Measurements from ENCODE around the gene TRIP12. TPM values are rescaled to one million over a fixed set of nuclear protein-coding genes. Genes with fewer than 3 reads are reported as not detected.
A peak's percentile ranks its signal among the peaks of the same experiment; 100 is the strongest.
"Not testable (repeated sequence)": the region's sequence is repeated elsewhere in the genome, so short reads cannot be mapped to it uniquely, and the experiment has no call there.

TRIP12 gene
- total RNA-seq, result 150 TPM

DNA sequence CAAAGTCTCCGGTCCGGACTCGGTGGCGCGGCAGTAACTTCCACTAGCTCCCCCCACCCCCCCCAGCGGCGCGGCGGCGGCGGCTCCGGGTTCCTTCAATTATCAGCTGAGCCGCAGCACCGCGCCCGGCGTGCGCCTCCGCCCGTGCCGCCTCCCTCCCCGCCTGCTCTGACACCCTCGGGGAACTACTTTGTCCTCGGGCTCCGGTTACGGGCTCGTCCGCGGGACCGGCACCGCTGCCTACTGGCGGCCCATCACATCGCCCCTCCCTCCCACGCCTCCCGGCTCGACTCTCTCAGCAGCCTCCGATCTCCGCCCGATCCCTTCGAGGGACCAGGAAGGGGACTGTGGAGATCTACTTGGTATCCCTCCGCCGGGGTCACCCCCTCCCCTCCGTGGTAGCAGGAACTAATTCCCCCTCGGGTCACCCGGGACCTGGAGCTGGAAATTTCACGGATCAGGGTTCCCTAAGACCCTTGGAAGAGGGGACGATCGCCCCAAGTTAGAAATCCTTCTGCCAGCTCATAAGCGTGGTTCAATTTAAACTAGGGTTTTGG, at the start of gene TRIP12:
Gene TRIP12, minus strand, starts transcription at position 118 of the 557 bp plus-strand sequence. CDS start 41,930 bp downstream, outside the sequence.
- ATAC-seq, result peak; percentile 92

DNA sequence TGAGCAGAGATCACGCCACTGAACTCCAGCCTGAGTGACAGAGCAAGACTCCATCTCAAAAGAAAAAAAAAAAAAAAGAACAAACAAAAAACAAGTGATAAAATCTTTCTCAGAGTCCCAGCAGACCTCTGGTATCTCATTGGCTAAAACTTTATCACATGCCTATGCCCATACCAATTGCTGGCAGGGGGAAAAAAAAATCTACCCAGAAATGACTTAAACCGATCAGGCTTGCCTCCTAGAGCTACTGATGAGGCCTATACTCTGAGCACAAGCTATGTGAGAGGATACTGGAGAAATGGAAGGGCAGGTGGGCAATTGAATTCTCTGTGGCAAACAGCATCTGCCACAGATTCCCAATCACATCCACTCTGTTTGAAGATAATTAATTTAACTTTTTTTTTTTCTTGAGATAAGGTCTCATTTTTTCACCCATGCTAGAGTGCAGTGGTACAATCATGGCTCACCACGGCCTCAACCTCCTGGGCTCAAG, 49.5 kb upstream of the TRIP12 start:
- no peak for ATAC-seq

DNA sequence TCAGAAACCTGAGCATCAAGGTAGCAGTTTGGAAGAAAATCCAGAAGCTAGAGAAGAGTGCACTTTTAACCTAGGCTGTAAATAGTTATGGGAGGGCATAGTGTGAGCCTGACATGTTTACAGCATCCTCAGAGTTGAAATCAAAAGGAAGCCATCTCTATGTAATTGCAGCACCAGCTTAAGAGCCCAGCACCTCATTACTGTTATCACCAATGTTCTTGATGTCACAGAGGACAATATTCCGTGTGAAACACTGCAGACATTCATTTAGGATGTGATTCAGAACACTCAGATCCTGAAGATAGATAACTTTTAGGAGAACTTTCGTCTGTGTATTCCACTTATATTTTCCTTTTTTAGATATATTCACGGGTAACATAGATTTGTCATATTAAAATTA, 48.6 kb upstream of the TRIP12 start:
- ATAC-seq, result no peak

DNA sequence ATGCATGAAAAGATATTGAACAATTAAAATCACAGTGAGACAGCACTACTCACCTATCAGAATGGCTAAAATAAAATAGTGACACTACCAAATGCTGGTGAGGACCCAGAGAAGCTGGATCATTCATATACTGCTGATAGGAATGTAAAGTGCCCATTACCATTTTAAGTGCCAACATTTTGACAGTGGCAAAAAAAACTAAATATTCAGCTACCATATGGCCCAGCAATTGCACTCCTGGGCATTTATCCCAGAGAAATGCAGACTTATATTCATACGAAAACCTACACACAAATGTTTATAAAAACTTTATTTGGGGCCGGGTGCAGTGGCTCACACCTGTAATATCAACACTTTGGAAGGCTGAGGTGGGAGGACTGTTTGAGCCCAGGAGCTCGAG, 48.1 kb upstream of the TRIP12 start:
- ATAC-seq, result no peak

DNA sequence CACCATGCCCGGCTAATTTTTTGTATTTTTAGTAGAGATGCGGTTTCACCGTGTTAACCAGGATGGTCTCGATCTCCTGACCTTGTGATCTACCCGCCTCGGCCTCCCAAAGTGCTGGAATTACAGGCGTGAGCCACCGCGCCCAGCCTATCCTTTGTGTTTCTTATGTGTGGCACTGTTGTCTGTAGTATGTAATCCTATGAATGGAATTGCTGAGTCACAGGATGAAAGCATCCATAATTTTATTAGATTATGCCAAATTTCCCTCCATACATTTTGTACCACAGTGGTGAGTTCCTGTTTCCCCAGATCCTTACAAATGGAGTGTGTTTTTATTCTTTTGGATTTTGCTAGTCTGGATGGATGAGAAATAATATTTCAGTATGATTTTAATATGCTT, 41.8 kb upstream of the TRIP12 start:
- ATAC-seq, result not testable (repeated sequence)

DNA sequence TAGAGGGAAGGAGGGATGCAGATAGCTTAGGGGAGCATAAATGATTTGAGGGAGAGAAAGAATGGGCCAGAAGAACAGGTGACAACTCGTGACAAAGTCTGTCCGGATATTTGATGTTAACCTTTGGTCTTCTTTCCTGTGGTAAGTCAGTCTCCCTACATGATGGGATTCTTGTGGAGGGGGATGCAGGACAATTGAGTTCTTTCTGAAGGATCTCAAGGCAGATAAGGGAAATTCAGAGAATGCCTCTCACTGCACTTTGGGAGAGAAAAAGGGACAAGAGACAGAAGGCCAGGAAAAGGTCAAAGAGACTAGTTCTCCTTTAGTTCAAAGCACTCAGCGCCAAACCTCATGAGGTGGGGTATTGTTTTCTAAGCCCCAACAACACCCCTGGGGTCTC, 34.7 kb upstream of the TRIP12 start:
- no peak for ATAC-seq

DNA sequence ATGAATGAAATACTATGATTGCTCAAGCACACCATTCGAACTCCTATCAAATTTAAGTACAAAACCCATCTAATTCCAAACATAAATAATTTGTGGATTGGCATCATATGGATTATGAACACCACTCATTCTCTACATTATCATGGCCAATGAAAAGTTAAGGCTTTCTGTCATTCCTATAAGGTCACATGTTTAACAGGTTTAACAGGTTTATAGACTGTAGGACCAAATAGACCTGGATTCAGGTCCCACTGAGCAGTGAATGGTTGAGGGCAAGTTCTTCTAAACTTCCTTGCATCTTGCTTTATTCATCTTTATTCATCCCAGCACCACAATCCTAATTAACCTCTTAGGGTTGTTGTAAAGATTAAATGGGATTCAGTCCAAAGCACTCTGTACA, 33.9 kb upstream of the TRIP12 start:
- no peak for ATAC-seq

DNA sequence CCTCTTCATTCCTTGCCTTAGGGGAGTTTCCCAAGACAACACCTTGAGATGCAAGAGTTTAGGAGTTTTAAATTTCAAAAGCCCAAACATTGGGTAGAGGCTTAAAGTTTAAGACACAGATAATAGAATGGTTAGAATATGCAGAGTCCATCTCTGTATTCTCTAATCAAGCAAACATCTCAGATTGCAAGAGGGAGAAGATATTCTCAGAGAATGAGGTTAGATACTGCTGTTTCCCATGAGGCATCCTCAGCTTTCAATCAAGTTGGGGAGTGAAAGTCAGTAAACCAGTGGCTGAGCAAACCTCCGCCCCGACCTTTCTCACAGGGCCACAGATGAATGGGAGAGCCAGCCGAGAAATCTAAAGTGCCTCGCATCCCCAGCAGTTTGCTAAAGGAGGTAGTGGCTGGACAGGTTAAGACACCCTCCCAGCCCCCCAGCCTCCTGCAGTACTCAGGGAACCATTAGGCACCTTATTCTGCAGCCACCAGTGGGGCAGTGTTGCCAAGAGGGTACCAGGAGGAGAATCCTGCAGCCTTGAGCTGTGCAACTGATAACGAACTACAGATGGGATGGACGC, 30.5 kb upstream of the TRIP12 start:
- no peak for ATAC-seq

DNA sequence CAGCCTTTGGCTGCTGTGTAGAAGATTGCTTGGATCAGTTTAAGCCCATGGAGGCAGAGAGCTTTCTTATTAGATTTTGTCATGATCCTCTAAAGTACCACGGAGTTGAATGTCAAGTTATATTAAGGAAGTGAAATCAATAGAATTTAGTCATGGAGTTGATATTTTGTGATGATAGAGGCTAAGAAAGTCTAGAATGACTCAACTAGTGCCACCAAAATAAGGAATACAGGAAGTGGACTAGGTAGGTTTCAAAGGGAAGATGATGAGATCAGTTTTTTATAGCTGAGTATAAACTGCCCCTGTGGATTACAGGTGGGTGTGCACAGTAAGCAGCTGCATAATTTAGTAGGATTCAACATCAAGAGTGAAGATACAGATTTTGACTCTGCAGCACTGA, 25.7 kb upstream of the TRIP12 start:
- no peak for ATAC-seq

DNA sequence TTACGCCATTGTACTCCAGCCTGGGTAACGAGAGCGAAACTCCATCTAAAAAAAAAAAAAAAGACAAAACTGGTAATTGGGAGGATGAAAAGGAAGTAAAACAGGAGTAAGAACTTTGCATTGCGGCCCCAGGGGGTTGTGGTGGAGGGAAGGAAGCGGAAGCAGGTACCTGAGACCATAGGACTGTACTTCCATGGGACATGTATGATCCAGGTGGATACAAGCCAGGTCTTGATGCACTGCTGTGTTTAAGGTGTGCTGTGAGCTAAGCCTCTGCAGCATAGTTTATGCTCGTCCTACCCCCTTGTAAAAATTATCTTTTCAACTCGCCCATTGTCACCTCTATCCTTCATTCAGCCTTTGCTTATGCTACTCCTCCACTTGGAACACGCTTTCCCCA, 24.2 kb upstream of the TRIP12 start:
- no peak for ATAC-seq

DNA sequence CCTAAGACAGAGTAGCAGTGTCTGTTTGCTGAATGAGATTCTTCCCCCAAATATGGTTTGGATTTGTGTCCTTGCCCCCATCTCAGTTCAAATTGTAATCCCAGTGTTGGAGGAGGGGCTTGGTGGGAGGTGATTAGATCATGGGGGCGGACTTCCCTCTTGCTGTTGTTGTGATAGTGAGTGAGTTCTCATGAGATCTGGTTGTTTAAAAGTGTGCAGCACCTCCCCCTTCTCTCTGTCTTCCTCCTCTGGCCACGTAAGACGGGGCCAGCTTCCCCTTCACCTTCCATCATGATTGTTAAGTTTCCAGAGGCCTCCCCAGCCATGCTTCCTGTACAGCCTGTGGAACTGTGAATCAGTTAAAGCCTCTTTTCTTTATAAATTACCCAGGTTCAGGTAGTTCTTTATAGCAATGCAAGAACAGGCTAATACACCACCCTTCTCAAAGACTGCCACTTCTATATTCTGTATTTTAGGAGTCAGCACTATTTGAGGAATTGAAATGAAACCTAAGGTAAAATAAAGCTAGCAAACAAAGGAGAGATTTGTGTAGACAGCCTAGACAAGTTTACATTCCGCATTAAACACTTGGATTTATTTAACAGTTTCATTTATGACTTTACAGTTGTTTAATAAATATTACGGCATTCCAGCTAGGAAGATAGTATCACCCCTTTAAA, 22.1 kb upstream of the TRIP12 start:
- ATAC-seq, result no peak

DNA sequence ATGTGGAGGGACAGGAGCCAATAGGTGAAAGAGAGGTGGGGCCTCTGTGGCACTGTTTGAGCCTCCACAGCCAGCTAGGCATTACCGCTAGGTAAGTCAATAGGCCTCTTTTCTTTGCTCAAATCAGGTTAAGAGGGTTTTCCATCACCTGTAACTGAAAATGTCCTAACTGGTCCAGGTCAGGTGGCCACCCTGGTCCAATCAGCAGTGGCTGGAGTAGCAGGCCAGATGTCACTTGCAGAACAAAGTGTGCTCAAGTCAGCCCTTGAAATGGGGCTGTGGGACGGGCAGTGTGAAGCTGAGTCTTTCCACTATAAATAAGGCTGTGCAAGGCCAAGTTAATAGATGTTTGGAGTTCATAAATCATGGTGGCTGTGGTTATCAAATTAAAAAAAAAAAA, 21.4 kb upstream of the TRIP12 start:
- ATAC-seq, result no peak

DNA sequence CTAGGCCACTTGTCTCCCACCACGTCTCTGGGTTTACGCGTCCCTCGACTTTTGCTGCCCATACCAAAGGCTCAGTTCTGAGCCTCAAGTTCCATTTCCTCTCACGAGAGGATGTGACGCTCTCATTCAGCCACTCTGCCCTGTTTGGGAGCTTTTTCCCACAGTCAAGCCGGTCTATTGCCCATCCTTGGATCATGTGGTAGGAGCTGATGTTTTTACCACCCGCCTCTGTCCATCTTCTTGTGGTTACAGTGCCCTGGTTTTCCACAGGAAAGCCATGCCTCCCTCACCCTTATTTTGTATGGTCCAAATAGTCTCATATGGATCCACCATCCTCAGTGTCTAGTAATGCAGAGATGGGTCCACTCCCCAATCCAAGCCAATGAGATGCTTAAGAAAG, 20.9 kb upstream of the TRIP12 start:
- no peak for ATAC-seq

DNA sequence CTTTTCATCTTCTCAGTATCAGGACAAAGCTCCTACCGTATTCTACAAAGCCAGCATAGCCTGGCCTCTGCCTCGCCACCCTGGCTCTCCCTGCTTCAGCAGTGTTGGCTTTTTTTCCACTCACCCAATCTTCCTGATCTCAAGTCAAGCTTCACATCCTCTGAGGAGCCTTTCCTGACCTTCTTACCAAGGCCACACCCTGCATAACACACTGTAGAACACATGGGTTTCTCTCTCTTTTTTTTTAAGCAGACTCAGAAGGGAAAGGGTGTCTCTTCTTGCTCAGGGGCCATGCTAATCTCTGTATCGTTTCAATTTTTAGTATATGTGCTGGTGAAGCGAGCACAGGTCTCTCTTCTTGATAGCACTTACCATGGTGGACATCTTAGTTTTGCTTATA, 15.7 kb upstream of the TRIP12 start:
- ATAC-seq, result no peak

DNA sequence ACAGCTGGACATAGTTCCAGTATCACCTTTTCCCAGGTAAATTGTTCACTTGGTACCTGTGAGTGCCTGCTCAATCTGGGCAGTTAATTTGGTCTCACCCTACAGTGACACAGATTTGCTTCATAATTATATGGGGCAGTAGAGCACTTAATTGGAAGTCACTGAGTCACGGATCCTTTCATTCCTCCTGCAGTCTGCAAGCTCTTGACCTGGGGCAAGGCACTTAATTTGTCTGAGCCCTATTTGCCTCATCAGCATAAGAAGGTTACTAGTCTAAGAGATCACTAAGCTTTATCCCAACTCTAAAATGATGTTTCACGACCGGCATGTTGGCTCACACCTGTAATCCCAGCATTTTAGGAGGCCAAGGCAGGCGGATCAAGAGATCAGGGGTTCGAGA, 9.4 kb upstream of the TRIP12 start:
- ATAC-seq, result peak; percentile 67

DNA sequence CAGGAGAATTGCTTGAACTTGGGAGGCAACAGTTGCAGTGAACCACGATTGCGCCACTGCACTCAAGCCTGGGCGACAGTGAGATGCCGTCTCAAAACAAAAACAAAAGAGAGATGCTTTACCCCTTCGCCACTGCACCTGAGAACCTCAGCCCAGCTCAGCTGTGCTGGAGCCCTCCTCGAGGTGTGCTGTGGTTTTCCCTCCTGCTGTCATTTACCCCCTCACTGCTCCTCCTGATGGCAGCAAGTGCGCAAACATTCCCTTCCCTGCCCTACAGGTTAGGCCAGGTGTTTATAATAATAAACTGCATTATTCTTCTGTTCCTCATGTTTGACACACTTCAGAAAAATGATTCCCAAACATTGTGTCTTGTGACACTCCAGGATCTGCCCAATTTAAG, 8.8 kb upstream of the TRIP12 start:
- peak; percentile 35 for ATAC-seq

DNA sequence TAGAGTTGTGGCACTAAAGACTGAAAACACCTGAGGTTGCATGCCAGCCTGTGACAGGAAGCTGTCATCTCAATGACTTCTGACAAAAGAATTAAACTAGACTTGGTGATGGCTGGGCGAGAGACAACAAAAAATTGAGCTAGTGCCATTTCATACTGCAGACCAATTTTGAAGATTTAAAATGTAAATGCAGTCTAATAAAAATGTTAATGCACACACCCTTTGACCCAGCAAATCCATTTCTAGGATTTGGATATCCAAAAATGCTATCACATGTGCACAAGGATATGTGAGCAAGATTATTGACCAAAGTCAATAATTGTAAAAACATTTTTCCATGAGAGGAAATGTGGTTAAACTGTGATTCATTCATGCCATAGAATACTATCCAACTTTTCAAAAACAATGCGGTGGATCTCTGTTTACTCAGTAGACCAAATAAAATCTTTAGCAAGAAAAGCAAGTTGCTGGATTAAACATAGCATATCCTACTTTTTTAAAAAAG, 6.1 kb upstream of the TRIP12 start:
- ATAC-seq, result no peak

DNA sequence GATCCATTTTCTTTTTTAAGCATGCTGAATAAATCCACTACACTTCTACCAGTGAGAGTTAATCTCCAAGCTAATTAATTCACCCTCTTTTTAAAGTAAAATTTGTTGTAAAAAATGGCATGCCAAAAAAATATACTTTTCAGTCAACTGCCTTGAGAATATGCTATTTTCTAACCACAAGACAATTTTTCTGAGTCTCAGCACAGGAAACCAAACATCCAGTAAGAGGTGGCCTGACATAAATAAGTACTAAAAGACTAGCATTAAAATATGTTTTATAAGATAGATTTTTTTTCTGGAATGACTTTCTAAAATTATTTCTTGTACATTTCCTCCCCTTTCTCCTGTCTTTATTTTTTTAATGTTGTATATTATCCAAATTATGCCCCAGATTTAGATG, 3.4 kb upstream of the TRIP12 start:
- ATAC-seq, result no peak

DNA sequence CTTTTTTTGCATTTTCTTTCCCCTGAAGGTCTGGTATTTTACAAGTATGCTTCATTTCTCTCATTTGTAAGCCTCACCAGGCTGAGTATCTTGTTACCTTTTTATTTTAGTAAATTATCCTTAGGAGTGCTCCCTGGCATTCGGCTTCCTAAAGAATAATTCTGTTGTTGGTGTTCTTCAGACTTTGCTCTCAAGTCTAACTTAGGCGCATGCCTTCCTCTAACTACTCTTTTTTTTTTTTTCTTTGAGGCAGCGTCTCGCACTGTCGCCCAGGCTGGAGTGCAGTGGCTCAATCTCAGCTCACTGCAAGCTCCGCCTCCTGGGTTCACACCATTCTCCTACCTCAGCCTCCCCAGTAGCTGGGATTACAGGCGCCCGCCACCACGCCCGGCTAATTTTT, 2.7 kb upstream of the TRIP12 start:
- not testable (repeated sequence) for ATAC-seq

DNA sequence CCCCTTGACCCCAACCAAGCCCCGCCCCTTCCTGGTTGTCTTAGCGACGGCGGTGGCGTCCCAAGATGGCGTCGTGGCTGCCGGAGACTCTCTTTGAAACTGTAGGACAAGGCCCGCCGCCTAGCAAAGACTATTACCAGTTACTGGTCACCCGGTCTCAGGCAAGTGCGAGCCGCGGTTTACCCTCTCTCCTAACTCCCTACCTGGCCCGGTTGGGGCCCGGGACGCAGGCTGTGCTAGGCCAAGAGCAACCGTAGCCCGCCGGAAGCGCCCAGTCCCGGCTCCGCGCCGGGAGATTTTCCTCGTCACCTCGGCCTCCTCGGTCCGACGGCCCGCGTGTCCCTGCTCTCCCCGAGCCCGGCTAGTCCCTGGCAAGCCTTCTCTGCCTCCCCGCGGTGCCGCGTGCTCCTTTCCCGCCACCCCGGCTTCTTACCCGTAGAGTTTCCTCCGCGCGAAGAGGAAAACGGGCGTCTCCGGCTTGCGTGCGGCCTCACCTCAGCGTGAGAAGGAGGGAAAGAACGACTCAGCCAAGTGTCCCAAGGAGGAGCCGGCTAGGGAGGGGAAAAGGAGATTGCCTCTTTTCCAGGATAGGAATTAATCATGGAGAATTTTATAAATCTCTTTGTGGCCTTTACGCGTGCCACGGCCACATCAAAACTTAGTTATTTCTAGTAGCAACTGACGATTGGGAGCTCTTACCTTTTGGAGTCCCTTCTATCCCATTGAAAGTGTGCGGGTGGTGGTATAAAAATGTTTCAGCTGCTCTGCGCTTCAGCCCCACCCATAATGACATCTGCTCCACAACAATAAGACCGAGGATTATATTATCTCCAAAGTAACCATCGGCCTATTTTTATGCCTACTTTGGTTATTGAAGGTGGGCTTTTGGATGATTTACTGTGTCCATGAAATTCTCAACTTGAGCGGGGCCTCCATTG, 909 bp upstream of the TRIP12 start, which contains the start of gene FBXO36:
Gene FBXO36, plus strand, starts transcription at position 55 of the 938 bp plus-strand sequence. Its CDS starts 11 bp downstream, at position 66.
- peak; percentile 74 for ATAC-seq

DNA sequence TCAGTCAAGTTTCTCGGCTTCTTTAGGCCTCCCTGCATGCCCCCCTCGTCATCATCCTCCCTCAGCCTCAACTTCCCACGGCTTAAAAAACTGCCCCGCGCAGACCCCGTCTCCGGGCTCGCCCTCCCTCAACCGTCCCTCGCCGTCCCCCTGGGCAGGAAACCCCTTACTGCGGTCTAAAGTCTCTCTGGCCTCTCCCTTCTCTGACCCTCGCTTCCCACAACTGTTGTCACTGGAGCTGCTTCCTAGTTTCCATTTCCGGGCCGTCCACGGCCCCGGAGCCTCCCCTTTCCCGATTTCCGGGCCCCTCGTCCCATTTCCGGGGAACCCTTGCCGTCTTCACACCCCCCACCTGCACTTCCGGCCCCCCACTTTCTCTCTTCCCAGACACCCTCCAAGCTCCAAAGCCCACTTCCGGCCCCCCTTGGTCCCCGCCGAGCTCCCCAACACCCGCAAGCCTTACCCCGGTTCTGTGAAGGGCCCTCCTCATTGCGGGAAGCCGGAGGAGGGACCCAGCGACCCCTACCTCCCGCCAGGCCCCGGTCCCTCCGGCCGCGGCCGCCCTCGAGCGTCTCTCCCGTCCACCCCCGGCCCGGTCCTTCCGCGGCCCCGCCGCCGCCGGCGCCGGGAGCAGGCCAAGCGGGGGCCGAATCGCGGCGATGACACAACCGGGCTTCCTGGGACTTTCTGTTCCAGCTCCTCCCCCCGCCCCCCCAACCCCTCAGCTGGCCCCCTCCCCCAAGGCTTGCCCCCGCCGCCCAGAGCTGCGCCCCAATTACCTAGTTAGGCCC, 513 bp downstream of the TRIP12 start:
- peak; percentile 55 for ATAC-seq
